ENCODE measurements around the gene DNASE1L2. TPM values are rescaled to one million over a fixed set of nuclear protein-coding genes. Genes with fewer than 3 reads are reported as not detected.

The DNASE1L2 gene
- total and polyA plus RNA-seq, 2 donors (not counting 3 experiments of a cell fraction or from before 2014, with no cell fraction given) = 0.57 to 1.2 TPM

DNA sequence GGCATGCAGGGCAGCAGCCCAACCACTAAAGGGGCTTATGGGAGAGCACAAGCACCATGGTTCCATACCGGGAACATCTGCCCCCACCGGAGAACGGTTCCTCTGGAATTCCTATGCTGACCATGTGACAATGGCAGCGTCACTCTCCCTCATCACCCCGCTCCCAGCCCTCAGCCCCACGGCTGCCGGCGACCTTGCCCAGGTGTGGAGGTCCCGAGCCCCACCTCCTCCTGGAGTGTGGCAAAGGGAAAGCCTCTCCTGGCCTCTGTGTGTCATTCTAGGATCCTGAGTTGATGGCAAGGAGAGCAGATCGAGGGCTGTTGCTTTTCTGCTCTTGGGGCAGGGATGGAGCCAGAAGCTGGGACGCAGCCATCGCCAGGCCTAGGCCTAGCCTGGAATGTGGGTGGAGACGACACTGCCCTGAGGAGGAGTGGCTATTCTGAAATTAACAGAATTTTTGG, 49.5 kb downstream of the DNASE1L2 start:
- FAIRE-seq = no peak
- peaks cover 0 to 16% of the 10 kb centered on the region in 2 experiments for H3K36me3 ChIP-seq (ENCODE audit: control insufficient read depth in 2 of 2, extremely low read depth in 1 of 2, insufficient read depth in 2 of 2, low read length in 2 of 2)
- H3K4me3 ChIP-seq (replicated peaks in 1 of 3; ENCODE audit: insufficient read depth in 1 of 3, low read depth in 1 of 3, low read length in 3 of 3) = no peak overlapping the region
- BruUV-seq (replicated peaks) = no TSS peak
- no peaks in the 10 kb centered on the region for H3K9me1 ChIP-seq (replicated peaks; ENCODE audit: control insufficient read depth, extremely low read depth, insufficient read depth, low read length)
- no peaks in the 10 kb centered on the region for H4K20me1 ChIP-seq (replicated peaks; ENCODE audit: control insufficient read depth, extremely low read depth, insufficient read depth, low read length)
- H3K4me1 ChIP-seq (ENCODE audit: control insufficient read depth, extremely low read depth, insufficient read depth, low read length) = no peaks in the 10 kb centered on the region
- DNase-seq (ENCODE audit: low read depth, low spot score) = no peak
- no peaks in the 10 kb centered on the region for H3K79me2 ChIP-seq (ENCODE audit: control insufficient read depth, insufficient read depth, low read length)
- CTCF ChIA-PET = no interaction called here
- H3K9ac ChIP-seq (replicated peaks; ENCODE audit: extremely low read depth, insufficient read depth, low read length) = no peak overlapping the region
- no peak overlapping the region for H3K4me2 ChIP-seq (ENCODE audit: insufficient read depth, low read length)
- no peak for TF ChIP-seq FOS (IDR thresholded peaks at IDR 0.05; ENCODE audit: borderline replicate concordance, insufficient read depth, low read length)
- TF ChIP-seq CTCF (IDR thresholded peaks at IDR 0.05; ENCODE audit: extremely low read depth in 1 of 2, insufficient read depth in 1 of 2, low read depth in 1 of 2, low read length in 2 of 2) = no peak
- TF ChIP-seq POLR2A (IDR thresholded peaks at IDR 0.05; ENCODE audit: low read depth, low read length) = no peak
- no peak for TF ChIP-seq MAX (IDR thresholded peaks at IDR 0.05; ENCODE audit: insufficient read depth, insufficient read length)
- TF ChIP-seq POLR2AphosphoS5 (IDR thresholded peaks at IDR 0.05; ENCODE audit: insufficient read depth, low read depth, low read length) = no peak
- TF ChIP-seq EZH2 (IDR thresholded peaks at IDR 0.05; ENCODE audit: borderline replicate concordance, low read depth, low read length, severe bottlenecking) = no peak
- no peak for TF ChIP-seq GATA2 (IDR thresholded peaks at IDR 0.05; ENCODE audit: insufficient read depth, insufficient read length, low read depth, low read length)
- no peak for TF ChIP-seq MYC (IDR thresholded peaks at IDR 0.05; ENCODE audit: low read depth, low read length)
- TF ChIP-seq JUN (IDR thresholded peaks at IDR 0.05; ENCODE audit: borderline replicate concordance, insufficient read depth, insufficient read length, low read depth) = no peak
- H3K9me3 ChIP-seq (replicated peaks; ENCODE audit: control insufficient read depth, insufficient read depth, low read length) = no peaks in the 10 kb centered on the region
- H3K27me3 ChIP-seq (ENCODE audit: control insufficient read depth in 2 of 2, insufficient read depth in 2 of 2, low read length in 2 of 2) = no peaks in the 10 kb centered on the region
- dilution Hi-C loops (cut with MboI; ENCODE audit: extremely low pct_ligation_motif_present, low sequenced_read_pairs) = no loop called here
- intact Hi-C loops (cut with micrococcal nuclease) = no loop called here
- no peak overlapping the region for H2AFZ ChIP-seq (ENCODE audit: low read depth, low read length)
- no peak overlapping the region for H3K27ac ChIP-seq (ENCODE audit: insufficient read depth, low read depth, low read length)
- POLR2A ChIA-PET = no interaction called here
